Osteoblast (primary cell): Measurements from ENCODE around the gene MLIP. TPM values are rescaled to one million over a fixed set of nuclear protein-coding genes. Genes with fewer than 3 reads are reported as not detected.
A peak's percentile ranks its signal among the peaks of the same experiment; 100 is the strongest.

ENCODE experiments used
- DNase-seq: peaks from one replicate; pipeline ENCODE4 v3.0.0; 2011; ENCODE audit warnings: low spot score, mixed read lengths; ENCODE audit not compliant: insufficient read length; ENCODE audit errors: missing footprints
- H2AFZ ChIP-seq: 2 replicates; pipeline ENCODE4 v1.6.0; 2011; ENCODE audit warnings: mild to moderate bottlenecking, low read length
- H3K27ac ChIP-seq: 2 replicates; pipeline ENCODE4 v1.5.1; 2011; ENCODE audit warnings: mild to moderate bottlenecking, low read depth, low read length, moderate library complexity
- H3K27me3 ChIP-seq: 2 replicates; pipeline ENCODE4 v1.6.0; 2012; ENCODE audit warnings: mild to moderate bottlenecking, control low read depth, inconsistent platforms, low read length, moderate library complexity; ENCODE audit not compliant: insufficient read depth
- H3K36me3 ChIP-seq: 2 replicates; pipeline ENCODE4 v1.5.1; 2011; ENCODE audit warnings: mild to moderate bottlenecking, low read length, control low read depth, moderate library complexity; ENCODE audit not compliant: insufficient read depth
- H3K4me1 ChIP-seq: 2 replicates; pipeline ENCODE4 v1.5.1; 2011; ENCODE audit warnings: mild to moderate bottlenecking, low read length, control low read depth, moderate library complexity; ENCODE audit not compliant: insufficient read depth
- H3K4me2 ChIP-seq: 2 replicates; pipeline ENCODE4 v1.6.0; 2011; ENCODE audit warnings: mild to moderate bottlenecking, low read length; ENCODE audit not compliant: insufficient read depth
- H3K4me3 ChIP-seq: fragments of 200-600 bp; sonication (generic); 3 replicates; pipeline ENCODE4 v1.5.1; 2012; ENCODE audit warnings: mild to moderate bottlenecking, low read length, inconsistent platforms; ENCODE audit not compliant: insufficient read depth
- H3K79me2 ChIP-seq: 2 replicates; pipeline ENCODE4 v1.6.0; 2012; ENCODE audit warnings: mild to moderate bottlenecking, low read length, control low read depth, inconsistent platforms; ENCODE audit not compliant: insufficient read depth
- H3K9me3 ChIP-seq: 2 replicates; pipeline ENCODE4 v1.5.1; 2011; ENCODE audit warnings: low read depth, low read length, control low read depth
- H4K20me1 ChIP-seq: 2 replicates; pipeline ENCODE4 v1.6.0; 2012; ENCODE audit warnings: mild to moderate bottlenecking, low read length, control low read depth; ENCODE audit not compliant: insufficient read depth
- CTCF ChIP-seq: IDR thresholded peaks from 2 replicates; pipeline ENCODE4 v1.5.1; 2011; ENCODE audit warnings: mild to moderate bottlenecking, low read depth, low read length, moderate library complexity; ENCODE audit errors: extremely low read depth
- total RNA-seq: library from RNA; depleted of rRNA; stranded (reverse); fragments of >200 nt; gene quantifications from 2 replicates; pipeline ENCODE4 v1.2.3, GENCODE V29; 2012

Gene MLIP
- total RNA-seq, 1 donor = 0.36 TPM

- H3K4me3 ChIP-seq = no peak overlapping the region
- H3K36me3 ChIP-seq = no peaks in the 10 kb centered on the region
- no peaks in the 10 kb centered on the region for H4K20me1 ChIP-seq
- H3K4me1 ChIP-seq = no peaks in the 10 kb centered on the region
- no peak for TF ChIP-seq CTCF
- H3K79me2 ChIP-seq = no peaks in the 10 kb centered on the region
- H3K27me3 ChIP-seq = no peaks in the 10 kb centered on the region
- no peak for DNase-seq
- no peak overlapping the region for H3K27ac ChIP-seq
- H2AFZ ChIP-seq = no peak overlapping the region
- H3K9me3 ChIP-seq = no peaks in the 10 kb centered on the region
- no peak overlapping the region for H3K4me2 ChIP-seq
These were observed 151.7 kb downstream of the MLIP start for GRCh38 chr6:54262971-54263370.

DNA sequence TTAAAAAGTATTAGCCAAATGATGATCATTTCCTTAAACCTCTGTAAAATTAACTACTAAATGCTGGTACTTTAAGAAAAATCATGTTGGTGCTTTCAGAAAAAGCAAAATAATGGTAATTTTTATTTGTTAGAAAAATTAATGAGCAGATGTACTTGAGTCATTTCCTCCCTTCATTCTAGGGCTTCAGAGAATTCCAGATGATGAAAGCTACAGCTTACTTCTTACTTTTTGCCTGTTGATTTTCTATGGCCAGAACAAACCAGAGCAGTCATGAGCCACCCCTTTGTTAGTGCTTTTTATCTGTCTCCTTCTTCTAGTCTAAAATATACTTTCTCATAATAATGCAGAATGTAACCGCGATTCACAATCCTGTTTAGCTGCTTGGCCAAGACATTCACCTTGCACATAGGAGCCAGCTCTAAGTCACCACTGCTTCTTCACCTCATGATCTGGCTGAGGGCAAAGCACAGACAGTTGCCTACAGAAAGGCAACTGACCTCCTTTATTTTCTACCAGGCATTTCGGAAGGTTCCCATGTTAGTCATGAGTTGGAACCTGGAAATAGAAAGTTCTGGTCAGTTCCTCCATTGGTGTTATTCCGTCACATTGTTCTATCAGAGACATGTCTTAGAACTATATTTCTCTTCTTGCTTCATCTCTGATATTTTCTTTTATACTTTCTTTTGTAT, 153.5 kb downstream of the MLIP start:
- H3K36me3 ChIP-seq = no peaks in the 10 kb centered on the region
- DNase-seq = no peak
- no peak overlapping the region for H2AFZ ChIP-seq

DNA sequence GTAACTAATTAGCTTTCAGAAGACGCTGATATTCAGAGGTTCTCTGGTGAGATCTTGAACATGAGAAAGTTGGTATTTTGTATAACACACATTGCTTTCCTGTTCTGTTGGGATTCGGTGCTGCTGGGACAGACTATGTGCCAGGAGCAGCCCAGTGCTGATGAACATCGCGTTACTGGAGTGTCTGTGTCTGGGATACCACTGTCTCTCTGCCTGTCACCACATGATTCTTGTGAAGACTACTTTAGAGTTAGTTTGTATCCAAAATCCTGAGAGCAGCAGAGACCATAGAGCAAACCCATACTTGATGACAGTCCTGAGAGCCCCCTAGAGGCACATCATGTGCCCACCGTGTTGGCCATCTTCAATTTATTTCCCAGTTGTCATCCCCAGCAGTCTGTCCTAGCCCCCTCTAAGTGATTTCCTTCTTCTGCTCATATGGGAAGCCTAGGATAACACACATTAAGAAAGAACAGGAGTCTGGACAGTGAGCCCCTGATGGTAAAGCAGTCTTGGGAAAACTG, 155.2 kb downstream of the MLIP start:
- Histone ChIP-seq H3K4me1 (no peaks in the 10 kb centered on the region), H3K4me3 (no peak overlapping the region), H3K27me3 (no peaks in the 10 kb centered on the region), H3K79me2 (no peaks in the 10 kb centered on the region), H3K27ac (no peak overlapping the region), H4K20me1 (no peaks in the 10 kb centered on the region), H3K9me3 (no peaks in the 10 kb centered on the region), H2AFZ (no peak overlapping the region), H3K36me3 (no peaks in the 10 kb centered on the region), H3K4me2 (no peak overlapping the region)
- no peak for TF ChIP-seq CTCF
- DNase-seq = no peak

More for the DNA sequence above, 153.5 kb downstream of the MLIP start:
- H3K4me2 ChIP-seq = no peak overlapping the region
- H3K79me2 ChIP-seq = no peaks in the 10 kb centered on the region
- no peak overlapping the region for H3K4me3 ChIP-seq
- TF ChIP-seq CTCF = no peak
- H4K20me1 ChIP-seq = no peaks in the 10 kb centered on the region
- no peaks in the 10 kb centered on the region for H3K9me3 ChIP-seq
- no peak overlapping the region for H3K27ac ChIP-seq
- no peaks in the 10 kb centered on the region for H3K27me3 ChIP-seq
- no peaks in the 10 kb centered on the region for H3K4me1 ChIP-seq

DNA sequence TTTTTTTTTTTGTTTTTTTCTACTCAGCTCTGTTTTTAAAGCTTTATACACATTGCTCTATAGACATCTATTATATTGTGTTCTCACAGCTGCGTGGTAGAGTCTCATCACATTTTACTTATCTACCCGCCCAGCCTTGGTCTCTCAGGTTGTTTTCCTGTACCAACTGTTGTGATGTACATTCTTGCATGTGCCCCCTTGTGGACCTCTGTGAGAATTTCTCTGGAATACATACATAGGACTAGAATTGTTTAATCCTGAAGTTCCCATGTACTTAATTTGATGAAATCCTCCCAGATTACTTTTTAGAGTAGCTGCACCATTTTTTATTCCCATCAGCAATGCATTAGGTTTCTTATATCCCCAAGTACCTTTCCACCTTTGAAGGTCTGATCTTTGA, 156.6 kb downstream of the MLIP start:
- Histone ChIP-seq H3K27me3 (no peaks in the 10 kb centered on the region), H3K79me2 (no peaks in the 10 kb centered on the region), H3K27ac (no peak overlapping the region), H3K36me3 (no peaks in the 10 kb centered on the region), H3K4me1 (no peaks in the 10 kb centered on the region), H3K4me3 (no peak overlapping the region), H3K9me3 (no peaks in the 10 kb centered on the region), H4K20me1 (no peaks in the 10 kb centered on the region), H2AFZ (no peak overlapping the region), H3K4me2 (no peak overlapping the region)
- no peak for DNase-seq
- peak; percentile 60 for TF ChIP-seq CTCF
